Measurements from ENCODE around the gene TAF8.

Gene TAF8

GRCh38 chr6:42095094-42095493, 44.8 kb downstream of the TAF8 start:
- H3K4me3 ChIP-seq (ENCODE audit: low read depth, low read length) = no peak overlapping the region

GRCh38 chr6:42095776-42096541, 45.6 kb downstream of the TAF8 start:
- H3K4me3 ChIP-seq (ENCODE audit: low read depth, low read length) = no peak overlapping the region

GRCh38 chr6:42099340-42100028, 49.2 kb downstream of the TAF8 start:
- no peak overlapping the region for H3K4me3 ChIP-seq (ENCODE audit: low read depth, low read length)

- no peak overlapping the region for H3K4me3 ChIP-seq (ENCODE audit: low read depth, low read length)
Measured at GRCh38 chr6:42100029-42100901, 49.9 kb downstream of the TAF8 start.

GRCh38 chr6:42101186-42101657, 50.9 kb downstream of the TAF8 start:
- H3K4me3 ChIP-seq (ENCODE audit: low read depth, low read length) = no peak overlapping the region

GRCh38 chr6:42103216-42103615, 52.9 kb downstream of the TAF8 start:
- H3K4me3 ChIP-seq (ENCODE audit: low read depth, low read length) = no peak overlapping the region

- no peak overlapping the region for H3K4me3 ChIP-seq (ENCODE audit: low read depth, low read length)
Measured at GRCh38 chr6:42103753-42104094, 53.4 kb downstream of the TAF8 start.

- H3K4me3 ChIP-seq (ENCODE audit: low read depth, low read length) = peak overlapping the region; percentile 21
Measured at GRCh38 chr6:42104095-42104803, 53.9 kb downstream of the TAF8 start.

- peak overlapping the region; percentile 21 for H3K4me3 ChIP-seq (ENCODE audit: low read depth, low read length)
Measured at GRCh38 chr6:42104804-42105125, 54.4 kb downstream of the TAF8 start.

- H3K4me3 ChIP-seq (ENCODE audit: low read depth, low read length) = no peak overlapping the region
Measured at GRCh38 chr6:42105156-42105648, 54.9 kb downstream of the TAF8 start.

GRCh38 chr6:42105709-42106108, 55.4 kb downstream of the TAF8 start:
- H3K4me3 ChIP-seq (ENCODE audit: low read depth, low read length) = no peak overlapping the region

GRCh38 chr6:42106112-42107023, 56.0 kb downstream of the TAF8 start:
- H3K4me3 ChIP-seq (ENCODE audit: low read depth, low read length) = no peak overlapping the region

- H3K4me3 ChIP-seq (ENCODE audit: low read depth, low read length) = no peak overlapping the region
Measured at GRCh38 chr6:42108071-42108470, 57.7 kb downstream of the TAF8 start.

- H3K4me3 ChIP-seq (ENCODE audit: low read depth, low read length) = no peak overlapping the region
Measured at GRCh38 chr6:42110683-42111082, 60.4 kb downstream of the TAF8 start.

GRCh38 chr6:42112351-42112750, 62.0 kb downstream of the TAF8 start:
- H3K4me3 ChIP-seq (ENCODE audit: low read depth, low read length) = no peak overlapping the region

- H3K4me3 ChIP-seq (ENCODE audit: low read depth, low read length) = no peak overlapping the region
Measured at GRCh38 chr6:42113936-42114636, 63.8 kb downstream of the TAF8 start.

- H3K4me3 ChIP-seq (ENCODE audit: low read depth, low read length) = no peak overlapping the region
Measured at GRCh38 chr6:42117843-42118161, 67.5 kb downstream of the TAF8 start.

GRCh38 chr6:42118162-42119001, 68.1 kb downstream of the TAF8 start:
- H3K4me3 ChIP-seq (ENCODE audit: low read depth, low read length) = no peak overlapping the region

All from iPS-11a (cell line).